Fibroblast of mammary gland (primary cell): ENCODE results near the gene HBM.
"Not testable (repeated sequence)": the region's sequence is repeated elsewhere in the genome, so short reads cannot be mapped to it uniquely, and the experiment has no call there.

ENCODE experiments used
- DNase-seq: peaks from one replicate; pipeline ENCODE4 v3.0.0-alpha.2; 2010; ENCODE audit warnings: low read depth
- H3K4me3 ChIP-seq: 2 replicates; pipeline ENCODE4 v1.5.1; 2011; ENCODE audit warnings: low read depth, mild to moderate bottlenecking, low read length, moderate library complexity; ENCODE audit not compliant: control insufficient read depth
- CTCF ChIP-seq: conservative IDR thresholded peaks from 2 replicates; pipeline ENCODE4 v1.5.1; 2011; ENCODE audit warnings: low read depth, low read length, inconsistent platforms; ENCODE audit not compliant: control insufficient read depth, insufficient read depth

The HBM gene

GRCh38 chr16:194516-194915 is 28.7 kb downstream of the HBM start:
- no peak for TF ChIP-seq CTCF
- H3K4me3 ChIP-seq: no peak overlapping the region
- peak; percentile 65 for DNase-seq

GRCh38 chr16:200388-200787 is 34.6 kb downstream of the HBM start:
- DNase-seq: peak; percentile 84
- TF ChIP-seq CTCF: no peak
- no peak overlapping the region for H3K4me3 ChIP-seq

- TF ChIP-seq CTCF: no peak
- no peak overlapping the region for H3K4me3 ChIP-seq
- DNase-seq: no peak
These were observed 37.5 kb downstream of the HBM start for GRCh38 chr16:203246-203645.

- DNase-seq, H3K4me3 ChIP-seq: not testable (repeated sequence)
These were observed 38.3 kb downstream of the HBM start for GRCh38 chr16:204046-204445.

GRCh38 chr16:209359-209758 is 43.6 kb downstream of the HBM start:
- not testable (repeated sequence) for DNase-seq, H3K4me3 ChIP-seq

- H3K4me3 ChIP-seq, DNase-seq: not testable (repeated sequence)
These were observed 45.9 kb downstream of the HBM start for GRCh38 chr16:211631-212180.

- no peak overlapping the region for H3K4me3 ChIP-seq
- no peak for TF ChIP-seq CTCF
- no peak for DNase-seq
These were observed 47.2 kb downstream of the HBM start for GRCh38 chr16:212999-213398.
